ENCODE measurements around the gene PTPDC1. TPM values are rescaled to one million over a fixed set of nuclear protein-coding genes. Genes with fewer than 3 reads are reported as not detected.
A peak's percentile ranks its signal among the peaks of the same experiment; 100 is the strongest.
"Not testable (repeated sequence)": the region's sequence is repeated elsewhere in the genome, so short reads cannot be mapped to it uniquely, and the experiment has no call there.

The PTPDC1 gene
- total and polyA plus RNA-seq, 5 experiments from 2014 or later, result 1.9 to 10.2 (median 4.9) TPM

DNA sequence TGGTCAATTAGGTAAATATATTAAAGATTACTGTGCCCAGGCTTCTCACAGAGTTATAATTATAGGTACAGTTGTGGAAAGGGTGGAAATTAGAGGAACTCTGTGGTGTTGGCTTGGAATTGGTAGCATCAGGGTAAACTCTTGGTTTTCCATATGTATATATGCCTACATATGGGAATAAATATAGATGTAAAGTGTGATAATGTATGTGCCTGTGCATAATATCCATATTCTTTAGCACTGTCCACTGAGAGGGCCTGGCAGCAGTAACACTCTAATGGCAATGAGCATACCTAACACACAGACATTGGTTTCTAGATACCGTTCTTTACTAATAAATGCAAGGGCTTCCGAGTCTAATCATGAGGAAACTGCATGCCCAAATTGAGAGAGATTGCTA is 4.0 kb upstream of the PTPDC1 start:
- POLR2A ChIA-PET, result no interaction called here
- H3K27ac Mint-ChIP-seq, result no peak overlapping the region
- ATAC-seq, result no peak

GRCh38 chr9:94081435-94081834 is 2.8 kb upstream of the PTPDC1 start:
- ATAC-seq (no peak), DNase-seq (no peak)
- H3K36me3 Mint-ChIP-seq, result peaks cover 10 to 26% (median 23%) of the 10 kb centered on the region in 3 donors
- no peak overlapping the region for H3K27ac Mint-ChIP-seq
- H3K4me1 Mint-ChIP-seq, result peaks cover 0 to 12% (median 0%) of the 10 kb centered on the region in 4 donors
- H3K27me3 Mint-ChIP-seq, result no peaks in the 10 kb centered on the region
- no peak overlapping the region for H3K4me3 Mint-ChIP-seq
- H3K9me3 Mint-ChIP-seq, result no peaks in the 10 kb centered on the region
- POLR2A ChIA-PET, result interaction anchor here (0.7 kb wide), 1 partner anchor 44 kb away, joined by 5 read pairs; no protein-coding TSS in a partner anchor

More for the DNA sequence above, 4.0 kb upstream of the PTPDC1 start:
- Mint-ChIP-seq H3K9me3 (no peaks in the 10 kb centered on the region), H3K4me3 (no peak overlapping the region), H3K4me1 (peaks cover 0 to 10% (median 0%) of the 10 kb centered on the region in 4 donors), H3K27me3 (no peaks in the 10 kb centered on the region), H3K36me3 (peaks cover 10 to 23% (median 21%) of the 10 kb centered on the region in 3 donors)
- DNase-seq, result no peak

GRCh38 chr9:94081864-94082463 is 2.3 kb upstream of the PTPDC1 start:
- POLR2A ChIA-PET, result no interaction called here
- DNase-seq (no peak), ATAC-seq (no peak)
- no peak overlapping the region for H3K4me3 Mint-ChIP-seq
- H3K27ac Mint-ChIP-seq, result no peak overlapping the region
- H3K36me3 Mint-ChIP-seq, result peaks cover 10 to 27% (median 24%) of the 10 kb centered on the region in 3 donors
- H3K4me1 Mint-ChIP-seq, result peaks cover 0 to 14% (median 0%) of the 10 kb centered on the region in 4 donors
- no peaks in the 10 kb centered on the region for H3K27me3 Mint-ChIP-seq
- H3K9me3 Mint-ChIP-seq, result no peaks in the 10 kb centered on the region

GRCh38 chr9:94082553-94082952 is 1.7 kb upstream of the PTPDC1 start:
- peaks cover 10 to 27% (median 26%) of the 10 kb centered on the region in 3 donors for H3K36me3 Mint-ChIP-seq
- no peaks in the 10 kb centered on the region for H3K9me3 Mint-ChIP-seq
- POLR2A ChIA-PET, result no interaction called here
- peaks cover 0 to 14% (median 0%) of the 10 kb centered on the region in 4 donors for H3K4me1 Mint-ChIP-seq
- no peaks in the 10 kb centered on the region for H3K27me3 Mint-ChIP-seq
- H3K27ac Mint-ChIP-seq, result no peak overlapping the region
- DNase-seq (no peak), ATAC-seq (no peak)
- no peak overlapping the region for H3K4me3 Mint-ChIP-seq

GRCh38 chr9:94082956-94083355 is 1.3 kb upstream of the PTPDC1 start:
- H3K9me3 Mint-ChIP-seq, result no peaks in the 10 kb centered on the region
- H3K4me1 Mint-ChIP-seq, result peaks cover 0 to 14% (median 0%) of the 10 kb centered on the region in 4 donors
- H3K4me3 Mint-ChIP-seq, result no peak overlapping the region
- POLR2A ChIA-PET, result no interaction called here
- H3K36me3 Mint-ChIP-seq, result peaks cover 10 to 23% (median 22%) of the 10 kb centered on the region in 3 donors
- DNase-seq, result no peak
- H3K27me3 Mint-ChIP-seq, result no peaks in the 10 kb centered on the region
- peak overlapping the region in 1 of 10 donors; percentile 37 for H3K27ac Mint-ChIP-seq
- ATAC-seq, result no peak

DNA sequence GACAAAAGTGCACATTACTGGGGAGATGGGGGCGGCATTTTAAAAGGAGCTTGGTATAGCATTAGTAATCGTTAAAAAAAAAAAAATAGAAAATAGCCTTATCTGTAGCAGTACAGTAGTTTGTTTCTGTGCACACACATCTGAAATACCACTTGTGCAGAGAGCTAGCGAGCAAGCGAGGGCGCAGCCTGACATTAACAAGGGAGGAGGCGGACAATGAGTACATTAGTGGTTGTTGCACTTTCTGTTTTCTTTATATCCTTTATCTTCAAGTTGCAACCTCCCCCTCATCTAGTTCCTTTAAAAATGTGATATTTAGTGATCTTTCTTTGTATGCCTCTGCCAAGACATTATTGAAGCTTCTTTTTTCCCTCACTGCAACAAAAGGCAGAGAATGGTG is 880 bp upstream of the PTPDC1 start:
- Mint-ChIP-seq H3K27me3 (no peaks in the 10 kb centered on the region), H3K4me3 (no peak overlapping the region), H3K9me3 (no peaks in the 10 kb centered on the region), H3K27ac (peak overlapping the region in 1 of 10 donors; percentile 37), H3K4me1 (peaks cover 0 to 14% (median 0%) of the 10 kb centered on the region in 4 donors), H3K36me3 (peaks cover 10 to 26% (median 21%) of the 10 kb centered on the region in 3 donors)
- POLR2A ChIA-PET, result no interaction called here
- DNase-seq (no peak), ATAC-seq (no peak)

GRCh38 chr9:94085062-94085639 is 887 bp downstream of the PTPDC1 start:
- Mint-ChIP-seq H3K36me3 (peaks cover 0 to 11% (median 9%) of the 10 kb centered on the region in 3 donors), H3K4me1 (peaks cover 0 to 4% (median 0%) of the 10 kb centered on the region in 4 donors), H3K9me3 (no peaks in the 10 kb centered on the region), H3K27me3 (no peaks in the 10 kb centered on the region), H3K27ac (peak overlapping the region in 1 of 10 donors; percentile 82), H3K4me3 (no peak overlapping the region)
- ATAC-seq (no peak), DNase-seq (no peak)
- POLR2A ChIA-PET, result no interaction called here

DNA sequence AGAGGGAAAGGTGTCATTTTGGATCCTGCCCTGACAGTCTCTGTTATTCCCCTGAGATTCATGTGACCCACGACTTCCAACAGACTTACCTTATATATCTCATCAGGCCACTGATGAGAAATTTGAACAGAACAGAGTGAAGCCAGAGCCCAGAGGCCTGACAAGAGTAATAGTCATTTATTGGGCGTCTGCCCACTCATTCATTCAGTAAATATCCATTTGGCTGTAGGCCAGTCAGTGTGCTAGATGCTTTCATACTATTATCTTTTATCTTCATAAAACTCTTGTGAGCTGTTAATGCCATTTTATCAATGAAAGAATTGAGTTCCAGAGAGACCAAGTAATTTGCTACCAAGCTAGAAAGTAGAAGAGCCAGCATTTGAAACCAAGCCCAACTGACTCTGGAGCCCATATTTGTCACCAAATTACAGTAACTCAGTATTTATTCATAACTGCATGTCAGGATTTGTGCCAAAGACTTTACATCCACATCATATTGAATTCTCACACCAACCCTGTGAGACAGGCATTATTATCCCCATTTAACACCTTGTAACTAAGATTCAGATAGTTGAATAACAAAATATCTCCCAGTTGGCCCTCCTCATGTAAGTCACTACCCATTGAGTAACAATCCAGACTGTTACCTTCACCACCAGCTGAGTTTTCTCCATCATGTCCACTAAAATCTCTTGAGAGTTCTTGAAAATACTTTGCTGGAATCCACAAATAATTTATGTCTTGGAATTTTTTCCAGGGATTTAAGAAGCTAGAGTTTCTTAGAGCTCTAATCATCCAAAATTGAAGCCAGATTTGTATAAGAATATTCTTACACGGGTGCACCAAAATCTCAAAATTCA is 2.5 kb downstream of the PTPDC1 start:
- no peaks in the 10 kb centered on the region for H3K9me3 Mint-ChIP-seq
- no peak overlapping the region for H3K4me3 Mint-ChIP-seq
- H3K4me1 Mint-ChIP-seq, result peaks cover 0 to 4% (median 0%) of the 10 kb centered on the region in 4 donors
- peaks cover 0 to 9% (median 8%) of the 10 kb centered on the region in 3 donors for H3K36me3 Mint-ChIP-seq
- peak overlapping the region in 3 of 10 donors; percentile 2 to 21 (median 14) for H3K27ac Mint-ChIP-seq
- H3K27me3 Mint-ChIP-seq, result no peaks in the 10 kb centered on the region
- POLR2A ChIA-PET, result no interaction called here
- ATAC-seq (no peak), DNase-seq (no peak)

DNA sequence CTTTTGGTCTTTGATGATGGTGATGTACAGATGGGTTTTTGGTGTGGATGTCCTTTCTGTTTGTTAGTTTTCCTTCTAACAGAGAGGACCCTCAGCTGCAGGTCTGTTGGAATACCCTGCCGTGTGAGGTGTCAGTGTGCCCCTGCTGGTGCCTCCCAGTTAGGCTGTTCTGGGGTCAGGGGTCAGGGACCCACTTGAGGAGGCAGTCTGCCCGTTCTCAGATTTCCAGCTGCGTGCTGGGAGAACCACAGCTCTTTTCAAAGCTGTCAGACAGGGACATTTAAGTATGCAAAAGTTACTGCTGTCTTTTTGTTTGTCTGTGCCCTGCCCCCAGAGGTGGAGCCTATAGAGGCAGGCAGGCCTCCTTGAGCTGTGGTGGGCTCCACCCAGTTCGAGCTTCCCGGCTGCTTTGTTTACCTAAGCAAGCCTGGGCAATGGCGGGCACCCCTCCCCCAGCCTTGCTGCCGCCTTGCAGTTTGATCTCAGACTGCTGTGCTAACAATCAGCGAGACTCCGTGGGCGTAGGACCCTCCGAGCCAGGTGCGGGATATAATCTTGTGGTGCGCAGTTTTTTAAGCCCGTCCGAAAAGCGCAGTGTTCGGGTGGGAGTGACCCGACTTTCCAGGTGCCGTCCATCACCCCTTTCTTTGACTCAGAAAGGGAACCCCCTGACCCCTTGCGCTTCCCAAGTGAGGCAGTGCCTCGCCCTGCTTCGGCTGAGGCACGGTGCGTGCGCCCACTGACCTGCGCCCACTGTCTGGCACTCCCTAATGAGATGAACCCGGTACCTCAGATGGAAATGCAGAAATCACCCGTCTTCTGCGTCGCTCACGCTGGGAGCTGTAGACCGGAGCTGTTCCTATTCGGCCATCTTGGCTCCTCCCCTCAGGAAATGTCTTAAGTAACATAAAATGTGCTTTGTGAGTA is 10.2 kb downstream of the PTPDC1 start:
- H3K36me3 Mint-ChIP-seq, result peaks cover 4 to 30% (median 24%) of the 10 kb centered on the region in 3 donors
- H3K9me3 Mint-ChIP-seq, H3K4me3 Mint-ChIP-seq, H3K27ac Mint-ChIP-seq, H3K4me1 Mint-ChIP-seq, POLR2A ChIA-PET, DNase-seq, ATAC-seq, H3K27me3 Mint-ChIP-seq: not testable (repeated sequence)

GRCh38 chr9:94096819-94097577 is 12.7 kb downstream of the PTPDC1 start:
- Mint-ChIP-seq H3K27ac (no peak overlapping the region), H3K36me3 (peaks cover 4 to 27% (median 22%) of the 10 kb centered on the region in 3 donors), H3K4me1 (peaks cover 8 to 17% (median 10%) of the 10 kb centered on the region in 4 donors), H3K9me3 (no peaks in the 10 kb centered on the region), H3K4me3 (no peak overlapping the region), H3K27me3 (no peaks in the 10 kb centered on the region)
- POLR2A ChIA-PET, result no interaction called here
- ATAC-seq, result no peak
- no peak for DNase-seq

DNA sequence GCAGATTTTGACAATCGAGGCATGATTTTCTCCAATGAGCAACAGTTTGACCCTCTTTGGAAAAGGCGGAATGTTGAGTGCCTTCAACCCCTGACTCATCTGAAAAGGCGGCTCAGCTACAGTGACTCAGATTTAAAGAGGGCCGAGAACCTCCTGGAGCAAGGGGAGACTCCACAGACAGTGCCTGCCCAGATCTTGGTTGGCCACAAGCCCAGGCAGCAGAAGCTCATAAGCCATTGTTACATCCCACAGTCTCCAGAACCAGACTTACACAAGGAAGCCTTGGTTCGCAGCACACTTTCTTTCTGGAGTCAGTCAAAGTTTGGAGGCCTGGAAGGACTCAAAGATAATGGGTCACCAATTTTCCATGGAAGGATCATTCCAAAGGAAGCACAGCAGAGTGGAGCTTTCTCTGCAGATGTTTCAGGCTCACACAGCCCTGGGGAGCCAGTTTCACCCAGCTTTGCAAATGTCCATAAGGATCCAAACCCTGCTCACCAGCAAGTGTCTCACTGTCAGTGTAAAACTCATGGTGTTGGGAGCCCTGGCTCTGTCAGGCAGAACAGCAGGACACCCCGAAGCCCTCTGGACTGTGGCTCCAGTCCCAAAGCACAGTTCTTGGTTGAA is 13.6 kb downstream of the PTPDC1 start:
- Mint-ChIP-seq H3K4me3 (no peak overlapping the region), H3K9me3 (no peaks in the 10 kb centered on the region), H3K27ac (no peak overlapping the region), H3K36me3 (peaks cover 4 to 32% (median 22%) of the 10 kb centered on the region in 3 donors), H3K27me3 (no peaks in the 10 kb centered on the region), H3K4me1 (peaks cover 8 to 17% (median 11%) of the 10 kb centered on the region in 4 donors)
- ATAC-seq, result no peak
- DNase-seq, result no peak
- POLR2A ChIA-PET, result no interaction called here
